22Rv1 (cell line): ENCODE results near the gene ARHGAP11B.
"Not testable (repeated sequence)": the region's sequence is repeated elsewhere in the genome, so short reads cannot be mapped to it uniquely, and the experiment has no call there.

Source experiments
- H3K27ac ChIP-seq: fragments of 450-650 bp; 2 replicates; pipeline ENCODE4 v1.5.1; 2017
- ZFX ChIP-seq: fragments of 450-650 bp; IDR thresholded peaks from 2 replicates; pipeline ENCODE4 v1.6.1; 2017; ENCODE audit warnings: antibody characterized with exemption, borderline replicate concordance
- TF ChIP-seq, protein P1 (sequence below): fragments of 450-650 bp; IDR thresholded peaks from 2 replicates; pipeline ENCODE4 v1.5.1; 2017; ENCODE audit warnings: mild to moderate bottlenecking

Gene ARHGAP11B

DNA sequence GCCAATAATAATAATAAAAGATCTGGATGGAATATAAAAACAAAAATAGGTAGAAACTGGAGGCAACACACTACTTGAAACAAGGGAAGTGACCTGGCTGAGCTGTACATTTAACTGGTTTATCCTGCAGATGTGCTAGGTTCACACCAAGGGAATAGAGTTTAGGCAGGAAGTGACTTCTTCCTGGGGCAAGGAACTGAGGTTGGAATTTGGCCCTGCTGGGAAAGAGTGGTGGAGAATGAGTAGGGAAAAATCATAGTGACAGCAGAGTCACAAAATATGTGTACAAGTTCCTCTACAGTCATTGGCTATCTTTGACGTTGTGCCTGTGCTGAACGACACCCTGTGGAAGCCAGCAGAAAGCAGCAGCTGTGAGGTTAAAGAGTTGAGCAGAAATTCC, 44.1 kb downstream of the ARHGAP11B start:
- no peak overlapping the region for H3K27ac ChIP-seq
- TF ChIP-seq, protein P1, sequence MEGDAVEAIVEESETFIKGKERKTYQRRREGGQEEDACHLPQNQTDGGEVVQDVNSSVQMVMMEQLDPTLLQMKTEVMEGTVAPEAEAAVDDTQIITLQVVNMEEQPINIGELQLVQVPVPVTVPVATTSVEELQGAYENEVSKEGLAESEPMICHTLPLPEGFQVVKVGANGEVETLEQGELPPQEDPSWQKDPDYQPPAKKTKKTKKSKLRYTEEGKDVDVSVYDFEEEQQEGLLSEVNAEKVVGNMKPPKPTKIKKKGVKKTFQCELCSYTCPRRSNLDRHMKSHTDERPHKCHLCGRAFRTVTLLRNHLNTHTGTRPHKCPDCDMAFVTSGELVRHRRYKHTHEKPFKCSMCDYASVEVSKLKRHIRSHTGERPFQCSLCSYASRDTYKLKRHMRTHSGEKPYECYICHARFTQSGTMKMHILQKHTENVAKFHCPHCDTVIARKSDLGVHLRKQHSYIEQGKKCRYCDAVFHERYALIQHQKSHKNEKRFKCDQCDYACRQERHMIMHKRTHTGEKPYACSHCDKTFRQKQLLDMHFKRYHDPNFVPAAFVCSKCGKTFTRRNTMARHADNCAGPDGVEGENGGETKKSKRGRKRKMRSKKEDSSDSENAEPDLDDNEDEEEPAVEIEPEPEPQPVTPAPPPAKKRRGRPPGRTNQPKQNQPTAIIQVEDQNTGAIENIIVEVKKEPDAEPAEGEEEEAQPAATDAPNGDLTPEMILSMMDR = no peak
- no peak for TF ChIP-seq ZFX

DNA sequence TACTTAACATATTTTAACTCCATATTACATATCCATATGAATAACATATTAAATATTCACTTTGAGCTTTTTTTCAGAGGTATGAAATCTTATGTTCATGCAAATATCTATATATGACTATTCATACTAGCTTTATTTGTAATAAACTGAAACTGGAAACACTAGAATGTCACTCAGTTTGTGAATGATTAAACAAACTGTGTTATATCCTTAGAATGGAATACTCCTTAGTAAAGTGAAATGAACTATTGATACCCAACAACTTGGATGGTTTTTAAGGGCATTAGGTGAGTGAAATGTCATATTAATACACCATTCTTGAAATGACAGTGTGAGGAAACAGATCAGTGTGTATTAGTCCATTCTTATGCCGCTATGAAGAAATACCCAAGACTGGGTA, 45.4 kb downstream of the ARHGAP11B start:
- TF ChIP-seq, protein P1 = no peak
- TF ChIP-seq ZFX = no peak

DNA sequence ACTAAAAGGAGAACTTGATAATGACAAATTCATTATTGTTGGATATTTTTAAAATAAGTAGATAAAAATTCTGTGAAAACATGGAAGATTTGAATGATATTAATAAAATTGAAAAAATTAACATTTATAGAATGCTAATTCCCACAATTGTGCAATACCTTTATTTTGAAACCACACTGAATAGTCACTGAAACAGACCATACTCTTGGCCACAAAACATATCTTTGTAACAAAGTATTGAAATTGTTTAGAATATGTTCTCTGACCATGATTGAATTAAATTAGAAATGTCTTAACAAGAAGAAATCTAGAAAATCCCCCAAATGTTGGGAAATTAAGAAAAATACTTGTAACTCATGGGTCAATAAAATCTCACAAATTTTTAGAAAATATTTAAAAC, 49.2 kb downstream of the ARHGAP11B start:
- TF ChIP-seq, protein P1 = no peak
- TF ChIP-seq ZFX = no peak
- no peak overlapping the region for H3K27ac ChIP-seq

More for the DNA sequence above, 45.4 kb downstream of the ARHGAP11B start:
- H3K27ac ChIP-seq = no peak overlapping the region

DNA sequence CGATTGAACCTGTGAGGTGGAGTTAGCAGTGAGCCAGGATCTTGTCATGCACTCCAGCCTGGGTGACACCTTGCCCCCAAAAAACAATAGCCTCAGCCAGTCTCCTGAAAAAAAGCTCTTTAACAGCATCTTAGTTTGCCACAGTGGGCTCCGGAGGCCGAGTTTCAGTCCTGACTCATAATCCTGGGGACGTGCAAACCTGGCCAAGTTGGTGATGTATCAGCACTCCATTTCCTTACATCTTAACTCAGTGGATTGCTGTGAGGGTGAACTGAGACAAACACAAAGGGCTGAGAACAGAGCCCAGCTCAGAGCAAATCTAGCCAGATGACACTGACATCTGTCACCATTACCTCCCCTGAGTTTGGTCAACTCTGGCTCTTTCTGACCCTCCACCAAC, 50.0 kb downstream of the ARHGAP11B start:
- not testable (repeated sequence) for H3K27ac ChIP-seq

DNA sequence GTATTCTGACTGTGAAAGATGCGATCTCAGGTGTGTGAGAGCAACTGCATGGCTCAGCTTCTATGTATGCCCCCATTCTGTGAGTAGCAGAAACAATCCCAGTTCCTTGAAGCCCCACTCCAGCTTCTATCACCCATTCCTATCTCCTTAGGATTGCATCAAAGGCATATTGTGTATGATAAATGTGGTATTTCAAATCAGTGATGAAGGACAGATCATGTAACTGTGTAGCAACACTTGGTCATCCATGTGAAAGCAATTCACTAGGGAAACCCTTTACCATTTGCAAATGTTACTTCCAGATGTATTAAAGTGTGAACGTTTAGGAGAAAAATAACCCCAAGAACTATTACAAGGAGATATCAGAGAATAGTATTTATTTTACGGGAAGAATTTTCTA, 55.1 kb downstream of the ARHGAP11B start:
- H3K27ac ChIP-seq = not testable (repeated sequence)

DNA sequence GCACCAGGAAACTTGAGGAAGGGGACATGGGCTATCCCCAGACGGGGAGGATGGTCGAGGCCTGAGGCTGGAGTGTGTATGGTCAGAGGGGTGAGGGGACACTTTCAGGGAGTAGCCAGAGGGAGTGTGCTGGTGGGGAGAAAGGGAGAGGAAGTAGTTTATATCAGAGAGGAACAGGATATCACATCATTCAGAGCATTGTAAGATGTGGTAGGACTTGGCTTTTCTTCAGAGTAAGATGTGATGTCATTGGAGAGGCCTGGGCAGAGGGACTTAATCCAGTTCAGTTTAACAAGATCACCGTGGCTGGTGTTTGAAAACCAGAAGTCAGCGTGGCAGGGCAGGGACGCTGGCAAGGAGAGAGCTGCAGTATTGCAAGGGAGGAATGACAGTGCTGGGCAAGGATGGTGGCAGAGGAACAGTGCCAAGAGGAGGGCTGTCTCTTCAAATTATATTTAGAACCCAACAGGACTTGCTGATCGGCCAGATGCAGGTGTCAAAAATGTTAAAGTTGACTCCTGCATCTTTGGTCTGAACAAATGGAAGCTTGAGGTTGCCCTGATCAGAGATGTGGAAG, 59.9 kb downstream of the ARHGAP11B start:
- H3K27ac ChIP-seq = not testable (repeated sequence)

DNA sequence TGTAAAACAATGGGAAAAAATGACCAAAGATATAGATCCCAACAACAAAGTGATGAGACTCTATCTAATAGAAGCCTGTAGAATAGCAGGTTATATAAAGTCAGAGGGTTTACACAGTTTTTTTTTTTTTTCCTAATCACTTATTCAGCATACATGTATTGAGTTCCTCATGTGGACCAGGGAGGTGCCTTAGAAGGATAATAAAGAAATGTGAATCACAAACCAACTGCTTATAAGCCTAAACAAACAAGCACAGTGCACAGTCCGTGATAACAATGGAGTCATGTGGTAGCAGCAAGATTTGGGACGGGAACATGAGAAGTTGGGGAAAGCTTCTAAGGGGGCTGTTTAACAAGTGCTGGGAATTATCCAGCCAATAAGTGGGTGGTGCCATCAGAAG, 60.7 kb downstream of the ARHGAP11B start:
- H3K27ac ChIP-seq = not testable (repeated sequence)
